HCT116 (cell line): ENCODE data around the gene GLTP. TPM values are rescaled to one million over a fixed set of nuclear protein-coding genes. Genes with fewer than 3 reads are reported as not detected.

Experiments used
- ATAC-seq: fragments of 200-7000 bp; cut with Tn5 transposase; 2 replicates; pipeline ENCODE4 v1.9.1; 2020; ENCODE audit warnings: mild to moderate bottlenecking, moderate library complexity
- BruUV-seq: library from RNA; stranded (reverse); fragments of 400-500 nt; replicated peaks from 2 replicates; lab custom pipeline; 2021; lab: Mats Ljungman, UMichigan
- CTCF ChIA-PET: fragments of 300-600 bp; sonication (Branson Sonifier 250); formaldehyde crosslinking; loops from one replicate; lab custom pipeline; 2021; ENCODE audit warnings: antibody characterized with exemption; lab: Charles Lee
- POLR2A ChIA-PET: fragments of 300-600, 350-600 bp; sonication (Branson Sonifier 250); formaldehyde crosslinking; loops from one replicate; lab custom pipeline; 2021; ENCODE audit warnings: antibody characterized with exemption; lab: Charles Lee
- RAD21 ChIA-PET, 2 experiments: fragments of 300-600 bp; sonication (Branson Sonifier 250); formaldehyde crosslinking; loops; one replicate each; lab custom pipeline; 2023; ENCODE audit warnings: low total read pairs in 2 of 2; ENCODE audit not compliant: uncharacterized antibody in 2 of 2, unreplicated experiment in 2 of 2, low non-redundant PET in 1 of 2; lab: Charles Lee
- DNase-seq: peaks from one replicate; pipeline ENCODE4 v3.0.0-alpha.2; 2010; ENCODE audit warnings: low read depth, low spot score
- H2AFZ ChIP-seq: fragments of 200-600 bp; shearing (Covaris generic), sonication (generic); 2 replicates; pipeline ENCODE4 v1.6.1; 2017; ENCODE audit warnings: low read depth, mixed run types, mixed read lengths, antibody characterized with exemption, low read length; ENCODE audit not compliant: poor library complexity, severe bottlenecking
- H3K27ac ChIP-seq: 2 replicates; pipeline ENCODE4 v1.5.1; 2012; ENCODE audit warnings: low read depth, low read length
- H3K27me3 ChIP-seq: fragments of 200-600 bp; sonication (generic); 2 replicates; pipeline ENCODE4 v1.6.1; 2016; ENCODE audit warnings: mixed run types, low read length, mixed read lengths; ENCODE audit not compliant: insufficient read depth
- H3K36me3 ChIP-seq, 2 experiments: fragments of 200-500 bp in 1 of 2; fragments of 200-600 bp in 1 of 2; sonication (Bioruptor generic) in 1 of 2; sonication (generic) in 1 of 2; 2 replicates each; pipeline versions ENCODE4 v1.5.1 to v1.6.1; 2014 to 2016; ENCODE audit warnings: low read length in 2 of 2, inconsistent platforms in 1 of 2, mixed read lengths in 1 of 2, mixed run types in 1 of 2; ENCODE audit not compliant: insufficient read depth in 2 of 2, control insufficient read depth in 1 of 2
- H3K4me1 ChIP-seq, 2 experiments: fragments of 200-600 bp in 1 of 2; sonication (generic) in 1 of 2; 2 replicates each; pipeline versions ENCODE4 v1.5.1 to v1.6.1; 2012 to 2017; ENCODE audit warnings: low read length in 2 of 2, inconsistent platforms in 1 of 2, mild to moderate bottlenecking in 1 of 2, mixed read lengths in 1 of 2, mixed run types in 1 of 2, moderate library complexity in 1 of 2; ENCODE audit not compliant: insufficient read depth in 2 of 2, control insufficient read depth in 1 of 2
- H3K4me2 ChIP-seq: fragments of 200-600 bp; sonication (generic); 2 replicates; pipeline ENCODE4 v1.6.1; 2017; ENCODE audit warnings: mixed run types, low read length, mixed read lengths
- H3K4me3 ChIP-seq, 2 experiments: fragments of 200-600 bp in 1 of 2; sonication (generic) in 1 of 2; replicated peaks in 1 of 2; 2 replicates each; pipeline ENCODE4 v1.5.1; 2011 to 2016; ENCODE audit warnings: low read length in 2 of 2, control low read depth in 1 of 2, low read depth in 1 of 2, mild to moderate bottlenecking in 1 of 2, mixed read lengths in 1 of 2, mixed run types in 1 of 2
- H3K79me2 ChIP-seq: fragments of 200-600 bp; sonication (generic); 2 replicates; pipeline ENCODE4 v1.6.1; 2017; ENCODE audit warnings: mild to moderate bottlenecking, mixed run types, low read length, moderate library complexity, mixed read lengths; ENCODE audit not compliant: insufficient read depth
- H3K9ac ChIP-seq: fragments of 200-600 bp; sonication (generic); 2 replicates; pipeline ENCODE4 v1.6.1; 2016; ENCODE audit warnings: low read length, mixed read lengths
- H3K9me2 ChIP-seq: fragments of 200-600 bp; sonication (generic), shearing (Covaris generic); 2 replicates; pipeline ENCODE4 v1.6.1; 2017; ENCODE audit warnings: mixed run types, mild to moderate bottlenecking, moderate library complexity; ENCODE audit not compliant: insufficient read depth
- H3K9me3 ChIP-seq, 2 experiments: fragments of 200-500 bp in 1 of 2; fragments of 200-600 bp in 1 of 2; sonication (Bioruptor generic) in 1 of 2; sonication (generic) in 1 of 2; 2 replicates each; pipeline ENCODE4 v1.6.1; 2014 to 2017; ENCODE audit warnings: low read length in 2 of 2, mixed read lengths in 2 of 2, inconsistent platforms in 1 of 2, low read depth in 1 of 2, mild to moderate bottlenecking in 1 of 2, mixed run types in 1 of 2, moderate library complexity in 1 of 2; ENCODE audit not compliant: control insufficient read depth in 1 of 2, insufficient read depth in 1 of 2
- H4K20me1 ChIP-seq: fragments of 200-600 bp; sonication (generic), shearing (Covaris generic); 2 replicates; pipeline ENCODE4 v1.6.1; 2017; ENCODE audit warnings: mixed run types, mild to moderate bottlenecking, moderate library complexity; ENCODE audit not compliant: insufficient read depth
- CBX3 ChIP-seq: IDR thresholded peaks from 2 replicates; pipeline ENCODE4 v1.6.1; 2012; ENCODE audit warnings: low read depth
- EGR1 ChIP-seq: IDR thresholded peaks from 2 replicates; pipeline ENCODE4 v1.6.1; 2012; ENCODE audit warnings: low read depth
- EZH2 ChIP-seq: fragments of 200-600 bp; sonication (generic); IDR thresholded peaks from 2 replicates; pipeline ENCODE4 v1.6.1; 2017; ENCODE audit warnings: antibody characterized with exemption, mixed run types
- EZH2phosphoT487 ChIP-seq: fragments of 200-600 bp; IDR thresholded peaks from 2 replicates; pipeline ENCODE4 v1.6.1; 2018; ENCODE audit warnings: antibody characterized with exemption, borderline replicate concordance
- JUND ChIP-seq: IDR thresholded peaks from 2 replicates; pipeline ENCODE4 v1.6.1; 2012
- POLR2A ChIP-seq: IDR thresholded peaks from 2 replicates; pipeline ENCODE4 v1.7.0; 2011; ENCODE audit warnings: borderline replicate concordance; ENCODE audit not compliant: insufficient read depth, insufficient read length; ENCODE audit errors: extremely low read depth
- POLR2AphosphoS5 ChIP-seq: IDR thresholded peaks from 2 replicates; pipeline ENCODE4 v1.6.1; 2011; ENCODE audit warnings: mild to moderate bottlenecking, low read depth, low read length, moderate library complexity
- RAD21 ChIP-seq: IDR thresholded peaks from 2 replicates; pipeline ENCODE4 v1.6.1; 2012; ENCODE audit warnings: low read depth, mild to moderate bottlenecking
- SRF ChIP-seq: IDR thresholded peaks from 2 replicates; pipeline ENCODE4 v1.6.1; 2012; ENCODE audit warnings: low read depth
- TCF7L2 ChIP-seq: IDR thresholded peaks from 2 replicates; pipeline ENCODE4 v1.7.0; 2011; ENCODE audit warnings: borderline replicate concordance, inconsistent platforms; ENCODE audit not compliant: insufficient read depth, insufficient read length; ENCODE audit errors: extremely low read depth
- YY1 ChIP-seq: IDR thresholded peaks from 2 replicates; pipeline ENCODE4 v1.6.1; 2011; ENCODE audit warnings: low read length, low read depth, moderate library complexity, mild to moderate bottlenecking; ENCODE audit not compliant: insufficient replicate concordance; ENCODE audit errors: extremely low read depth
- ZNF274 ChIP-seq: fragments of 200-500 bp; sonication (Bioruptor generic); IDR thresholded peaks from 2 replicates; pipeline ENCODE4 v1.6.1; 2014; ENCODE audit warnings: mild to moderate bottlenecking, low read depth, low read length, inconsistent platforms
- intact Hi-C: fragments of 100-400 bp; cut with micrococcal nuclease; formaldehyde crosslinking; loops from 2 replicates; pipeline ENCODE4 v1.10.0; 2022
- total RNA-seq: library from RNA; stranded (reverse); gene quantifications from one replicate; pipeline ENCODE4 v1.2.1, GENCODE V29; 2021; ENCODE audit not compliant: unreplicated experiment
- TF ChIP-seq, protein P1 (sequence below): IDR thresholded peaks from 2 replicates; pipeline ENCODE4 v1.6.1; 2012

GLTP gene
- total RNA-seq, 1 experiment from 2014 or later = 26.6 TPM

DNA sequence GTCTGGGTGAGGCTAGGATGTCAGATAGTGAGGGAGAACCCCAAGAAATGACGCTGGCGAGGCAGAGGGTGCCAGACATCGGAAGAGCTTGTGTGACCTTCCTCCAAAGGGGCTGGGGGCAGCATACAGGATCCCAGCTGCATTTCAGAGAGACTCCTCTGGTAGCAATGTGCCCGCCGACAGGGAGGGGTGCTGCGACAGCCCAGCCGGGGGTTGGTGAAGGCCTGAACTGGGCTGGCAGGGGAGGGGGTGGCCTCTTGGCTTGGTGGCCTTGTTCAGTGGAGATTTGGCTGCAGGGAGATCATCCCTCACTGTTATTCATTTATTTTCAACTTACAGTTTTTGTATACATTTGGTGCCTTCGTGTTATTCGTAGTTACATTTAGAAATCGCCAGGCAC, 25.0 kb upstream of the GLTP start:
- Histone ChIP-seq H3K4me3 (no peak overlapping the region), H3K9me3 (no peaks in the 10 kb centered on the region), H3K27ac (no peak overlapping the region), H4K20me1 (no peaks in the 10 kb centered on the region), H3K36me3 (peaks cover 25 to 41% of the 10 kb centered on the region in 2 experiments; a peak in 3 of 4 replicates)
- RAD21 ChIA-PET = no interaction called here
- no TSS peak for BruUV-seq
- POLR2A ChIA-PET = no interaction called here
- TF ChIP-seq TCF7L2 (no peak), ZNF274 (no peak), YY1 (no peak), CBX3 (no peak), SRF (no peak), JUND (no peak), EZH2 (no peak), POLR2A (no peak), RAD21 (no peak), POLR2AphosphoS5 (no peak), EGR1 (no peak), EZH2phosphoT487 (no peak)
- TF ChIP-seq, protein P1, sequence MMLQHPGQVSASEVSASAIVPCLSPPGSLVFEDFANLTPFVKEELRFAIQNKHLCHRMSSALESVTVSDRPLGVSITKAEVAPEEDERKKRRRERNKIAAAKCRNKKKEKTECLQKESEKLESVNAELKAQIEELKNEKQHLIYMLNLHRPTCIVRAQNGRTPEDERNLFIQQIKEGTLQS = no peak
- TF ChIP-seq, all 23 proteins: peak for 0
- intact Hi-C loops = no loop called here
- CTCF ChIA-PET = no interaction called here
- no peak for ATAC-seq
- Histone ChIP-seq H3K4me2 (no peak overlapping the region), H3K27me3 (no peaks in the 10 kb centered on the region), H2AFZ (no peak overlapping the region), H3K9me2 (no peaks in the 10 kb centered on the region), H3K79me2 (peaks cover 18% of the 10 kb centered on the region; the same call in 1 of the 2 replicates), H3K9ac (no peak overlapping the region), H3K4me1 (peaks cover 6 to 14% of the 10 kb centered on the region in 2 experiments; a peak in 2 of 4 replicates)
- DNase-seq = no peak
